Measurements from ENCODE around the gene HIPK3.
"Not testable (repeated sequence)": the region's sequence is repeated elsewhere in the genome, so short reads cannot be mapped to it uniquely, and the experiment has no call there.

The HIPK3 gene

GRCh38 chr11:33258631-33259205, 1.5 kb downstream of the HIPK3 start:
- Histone ChIP-seq H3K4me2 (peak overlapping the region; percentile 85), H3K9me3 (no peaks in the 10 kb centered on the region; the same call in 1 of the 2 replicates), H4K20me1 (peaks cover 52% of the 10 kb centered on the region), H3K27me3 (no peaks in the 10 kb centered on the region), H3K4me3 (peak overlapping the region; percentile 96), H3K36me3 (no peaks in the 10 kb centered on the region), H3K4me1 (peaks cover 45% of the 10 kb centered on the region), H3K27ac (peak overlapping the region; percentile 100), H3K9ac (peak overlapping the region; percentile 99)
- TF ChIP-seq Cebpa-rat (IDR thresholded peaks at IDR 0.05), result no peak

GRCh38 chr11:33259869-33260268, 2.7 kb downstream of the HIPK3 start:
- H3K27me3 ChIP-seq, result no peaks in the 10 kb centered on the region
- peak overlapping the region; percentile 96 for H3K4me3 ChIP-seq
- TF ChIP-seq Cebpa-rat (IDR thresholded peaks at IDR 0.05), result no peak
- H3K36me3 ChIP-seq, result no peaks in the 10 kb centered on the region
- H3K9ac ChIP-seq, result peak overlapping the region; percentile 99
- H3K9me3 ChIP-seq, result no peaks in the 10 kb centered on the region; the same call in 1 of the 2 replicates
- H4K20me1 ChIP-seq, result peaks cover 62% of the 10 kb centered on the region
- peak overlapping the region; percentile 85 for H3K4me2 ChIP-seq
- H3K4me1 ChIP-seq, result peaks cover 46% of the 10 kb centered on the region
- peak overlapping the region; percentile 100 for H3K27ac ChIP-seq

- H3K9ac ChIP-seq, H3K9me3 ChIP-seq, H3K4me2 ChIP-seq, H3K4me3 ChIP-seq, H3K27me3 ChIP-seq, H3K27ac ChIP-seq, H3K36me3 ChIP-seq: not testable (repeated sequence)
- Histone ChIP-seq H3K4me1 (peaks cover 50% of the 10 kb centered on the region), H4K20me1 (peaks cover 77% of the 10 kb centered on the region)
Measured at GRCh38 chr11:33261350-33261749, 4.2 kb downstream of the HIPK3 start.

- H3K27me3 ChIP-seq, result no peaks in the 10 kb centered on the region
- H3K4me2 ChIP-seq, result peak overlapping the region; percentile 31
- H3K4me3 ChIP-seq, result no peak overlapping the region
- peaks cover 85% of the 10 kb centered on the region for H4K20me1 ChIP-seq
- no peak for TF ChIP-seq Cebpa-rat (IDR thresholded peaks at IDR 0.05)
- H3K36me3 ChIP-seq, result no peaks in the 10 kb centered on the region
- no peak overlapping the region for H3K27ac ChIP-seq
- H3K4me1 ChIP-seq, result peaks cover 53% of the 10 kb centered on the region
- H3K9me3 ChIP-seq, result no peaks in the 10 kb centered on the region; the same call in 1 of the 2 replicates
- H3K9ac ChIP-seq, result no peak overlapping the region
Measured at GRCh38 chr11:33262011-33262645, 4.9 kb downstream of the HIPK3 start.

- H3K4me1 ChIP-seq, result peaks cover 55% of the 10 kb centered on the region
Measured at GRCh38 chr11:33263549-33263948, 6.4 kb downstream of the HIPK3 start.

GRCh38 chr11:33264926-33265325, 7.7 kb downstream of the HIPK3 start:
- Histone ChIP-seq H3K9ac (no peak overlapping the region), H3K4me2 (no peak overlapping the region), H3K4me3 (no peak overlapping the region), H3K36me3 (no peaks in the 10 kb centered on the region), H3K4me1 (peaks cover 52% of the 10 kb centered on the region), H4K20me1 (peaks cover 97% of the 10 kb centered on the region), H3K27me3 (no peaks in the 10 kb centered on the region), H3K9me3 (no peaks in the 10 kb centered on the region; the same call in none of the 2 replicates), H3K27ac (no peak overlapping the region)
- TF ChIP-seq Cebpa-rat (IDR thresholded peaks at IDR 0.05), result no peak

More at GRCh38 chr11:33263549-33263948, 6.4 kb downstream of the HIPK3 start:
- Histone ChIP-seq H4K20me1 (peaks cover 97% of the 10 kb centered on the region), H3K9ac (no peak overlapping the region), H3K27ac (no peak overlapping the region), H3K9me3 (no peaks in the 10 kb centered on the region; the same call in 1 of the 2 replicates), H3K36me3 (no peaks in the 10 kb centered on the region), H3K4me2 (peak overlapping the region; percentile 31; the same call in 1 of the 2 replicates), H3K27me3 (no peaks in the 10 kb centered on the region), H3K4me3 (no peak overlapping the region)
- no peak for TF ChIP-seq Cebpa-rat (IDR thresholded peaks at IDR 0.05)

GRCh38 chr11:33266393-33267215, 9.4 kb downstream of the HIPK3 start:
- no peak overlapping the region for H3K9ac ChIP-seq
- peaks cover 41% of the 10 kb centered on the region for H3K4me1 ChIP-seq
- peak; percentile 79 for TF ChIP-seq Cebpa-rat (IDR thresholded peaks at IDR 0.05)
- H3K4me3 ChIP-seq, result no peak overlapping the region
- H3K27ac ChIP-seq, result no peak overlapping the region
- no peaks in the 10 kb centered on the region for H3K27me3 ChIP-seq
- peaks cover 3% of the 10 kb centered on the region; the same call in 1 of the 2 replicates for H3K36me3 ChIP-seq
- H4K20me1 ChIP-seq, result peaks cover 97% of the 10 kb centered on the region
- peak overlapping the region; percentile 55 for H3K4me2 ChIP-seq
- peaks cover 4% of the 10 kb centered on the region; the same call in 1 of the 2 replicates for H3K9me3 ChIP-seq

GRCh38 chr11:33268945-33269540, 11.9 kb downstream of the HIPK3 start:
- no peak overlapping the region for H3K4me3 ChIP-seq
- peaks cover 7% of the 10 kb centered on the region; the same call in 1 of the 2 replicates for H3K36me3 ChIP-seq
- TF ChIP-seq Cebpa-rat (IDR thresholded peaks at IDR 0.05), result no peak
- no peak overlapping the region for H3K27ac ChIP-seq
- peaks cover 4% of the 10 kb centered on the region; the same call in 1 of the 2 replicates for H3K9me3 ChIP-seq
- no peak overlapping the region for H3K9ac ChIP-seq
- no peak overlapping the region for H3K4me2 ChIP-seq
- H3K27me3 ChIP-seq, result no peaks in the 10 kb centered on the region
- peaks cover 93% of the 10 kb centered on the region for H4K20me1 ChIP-seq
- H3K4me1 ChIP-seq, result peaks cover 19% of the 10 kb centered on the region

GRCh38 chr11:33269822-33270221, 12.6 kb downstream of the HIPK3 start:
- Histone ChIP-seq H3K4me3 (no peak overlapping the region), H3K4me2 (no peak overlapping the region), H4K20me1 (peaks cover 94% of the 10 kb centered on the region), H3K9ac (no peak overlapping the region), H3K27me3 (no peaks in the 10 kb centered on the region), H3K36me3 (peaks cover 7% of the 10 kb centered on the region; the same call in 1 of the 2 replicates), H3K4me1 (peaks cover 19% of the 10 kb centered on the region), H3K27ac (no peak overlapping the region), H3K9me3 (peaks cover 4% of the 10 kb centered on the region; the same call in 1 of the 2 replicates)
- TF ChIP-seq Cebpa-rat (IDR thresholded peaks at IDR 0.05), result no peak

Data from BLaER1 (cell line).